ENCODE results near the gene DENND11. TPM values are rescaled to one million over a fixed set of nuclear protein-coding genes. Genes with fewer than 3 reads are reported as not detected.

DENND11 gene
- total RNA-seq, 1 donor from 2014 or later = 17.3 TPM

DNA sequence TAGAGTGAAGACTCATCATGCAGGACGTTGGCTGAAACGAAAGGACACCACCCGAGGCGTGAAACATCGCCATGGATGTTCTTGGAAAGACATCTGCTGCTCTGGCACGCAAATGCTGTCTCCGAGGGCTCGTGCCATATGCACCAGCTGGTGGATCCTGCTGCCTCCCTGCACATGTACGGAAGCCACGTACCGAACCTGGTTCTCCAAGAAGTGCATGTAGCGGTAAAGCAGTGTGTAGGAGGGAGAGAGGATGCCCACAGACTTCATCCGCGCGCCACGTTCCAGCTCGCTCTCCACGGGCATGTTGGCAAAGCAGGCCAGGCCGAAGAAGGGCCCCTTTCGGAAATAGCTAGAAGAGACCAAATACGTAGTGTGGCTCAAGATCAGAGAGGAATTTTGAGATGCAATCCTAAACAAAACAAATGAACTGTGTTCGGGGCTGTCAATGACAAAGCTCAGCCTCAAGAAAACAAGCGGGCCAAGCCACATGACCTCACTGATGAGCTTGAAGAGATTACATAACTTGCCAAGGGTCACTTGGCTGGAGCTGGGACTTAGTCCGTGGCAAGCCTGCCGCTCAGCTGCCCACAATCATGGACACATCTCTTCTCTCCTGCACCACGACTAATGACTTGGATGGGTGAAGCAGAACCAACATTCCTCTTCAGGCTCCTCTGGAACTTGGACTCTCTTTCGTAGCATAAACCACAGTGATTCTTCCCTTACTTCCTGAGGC is 16.5 kb downstream of the DENND11 start:
- DNase-seq (ENCODE audit: low spot score) = no peak

GRCh38 chr7:141679014-141679413 is 23.0 kb downstream of the DENND11 start:
- no peak for DNase-seq (ENCODE audit: low spot score)

DNA sequence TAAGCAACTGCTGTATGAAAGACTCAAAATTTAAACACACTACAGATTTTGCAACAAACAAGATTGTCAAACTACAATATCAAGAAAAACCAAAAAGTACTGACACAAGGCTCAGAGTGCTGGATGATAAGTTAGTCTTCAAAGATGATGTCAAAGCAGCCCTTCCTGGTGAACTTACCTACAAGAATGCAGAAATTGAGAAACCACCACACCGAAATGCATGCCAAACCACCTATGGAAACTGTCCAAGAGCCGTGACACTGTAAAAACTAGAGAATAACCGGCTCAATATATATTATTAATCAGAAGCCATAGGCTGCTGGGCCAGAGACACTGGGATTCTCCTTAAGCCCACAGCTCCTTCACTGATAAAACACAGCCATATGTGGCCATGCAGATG is 25.3 kb downstream of the DENND11 start:
- no peak for DNase-seq (ENCODE audit: low spot score)

DNA sequence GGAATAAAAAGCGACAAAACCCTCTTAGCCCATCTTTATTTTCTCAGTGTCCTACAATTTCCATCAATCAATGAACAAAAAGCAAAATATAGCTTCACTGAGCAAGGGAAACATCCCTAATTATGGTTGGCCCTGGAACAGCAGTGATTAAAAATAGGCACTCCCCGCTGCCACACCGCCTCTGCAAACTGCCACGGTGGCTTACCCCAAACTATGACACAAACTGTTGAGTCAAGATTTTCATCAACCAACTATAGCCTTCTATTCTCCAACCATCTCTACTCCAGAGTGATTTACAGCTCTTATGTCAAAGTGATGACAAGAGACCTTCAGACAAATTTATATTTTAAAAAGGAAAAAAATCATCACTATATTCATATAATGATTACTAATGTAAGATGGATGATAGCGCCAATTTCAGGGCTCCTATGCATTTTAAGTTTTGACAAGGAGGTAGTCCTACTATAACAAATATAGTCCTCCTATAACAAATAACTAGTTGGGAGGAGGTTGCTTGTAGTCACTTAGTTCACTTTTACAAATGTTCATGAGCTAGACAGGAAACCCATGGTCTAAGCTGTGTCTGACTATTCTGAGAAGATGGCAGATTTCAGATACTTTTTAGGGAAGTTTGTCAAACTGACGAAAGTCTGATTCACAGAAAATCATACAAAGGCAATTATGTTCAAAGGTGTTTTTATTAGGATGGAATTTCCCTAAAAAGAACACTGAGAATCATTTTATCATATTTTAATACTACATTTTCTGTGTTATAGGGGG is 26.3 kb downstream of the DENND11 start:
- no peak for DNase-seq (ENCODE audit: low spot score)

DNA sequence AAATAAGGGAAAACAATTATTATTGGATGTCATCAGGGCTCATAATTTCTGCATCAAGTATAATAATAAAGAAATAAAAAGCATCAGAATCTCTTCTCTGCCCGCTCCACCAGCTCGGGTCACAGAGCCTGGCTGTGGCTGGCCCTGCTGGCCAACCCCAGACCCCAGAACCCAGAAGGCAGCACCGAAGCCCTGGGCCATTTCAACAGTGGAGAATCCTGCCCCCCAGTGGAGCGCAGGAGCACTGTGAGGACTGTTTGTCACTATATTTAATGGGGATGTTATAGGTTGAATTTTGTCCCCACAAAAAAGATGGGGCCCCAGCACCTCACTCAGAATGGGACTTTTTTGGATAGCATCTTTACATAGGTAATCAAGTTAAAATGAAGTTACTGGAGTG is 27.3 kb downstream of the DENND11 start:
- DNase-seq (ENCODE audit: low spot score) = no peak

- DNase-seq (ENCODE audit: low spot score) = no peak
Measured at GRCh38 chr7:141674171-141674671, 27.7 kb downstream of the DENND11 start.

DNA sequence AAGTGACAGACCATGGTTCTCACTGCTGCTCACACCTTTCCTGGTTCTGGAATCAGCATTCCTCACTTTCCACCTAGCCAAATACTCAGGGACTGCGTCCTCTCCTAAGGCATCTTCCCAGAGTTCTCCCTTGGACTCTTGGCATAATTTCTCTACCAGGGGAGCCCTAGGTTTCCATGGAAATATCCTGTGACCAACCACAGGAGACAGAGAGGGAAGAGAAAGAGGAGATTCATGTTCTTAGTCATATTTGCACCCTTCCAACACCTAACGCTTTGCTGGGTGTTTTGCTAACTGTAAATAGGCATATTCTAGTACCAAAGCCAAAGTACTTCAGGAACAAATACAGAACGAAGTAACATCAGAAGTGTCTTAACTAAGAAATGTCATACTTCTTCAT is 28.6 kb downstream of the DENND11 start:
- no peak for DNase-seq (ENCODE audit: low spot score)

- no peak for DNase-seq (ENCODE audit: low spot score)
Measured at GRCh38 chr7:141671705-141672496, 30.1 kb downstream of the DENND11 start.

DNA sequence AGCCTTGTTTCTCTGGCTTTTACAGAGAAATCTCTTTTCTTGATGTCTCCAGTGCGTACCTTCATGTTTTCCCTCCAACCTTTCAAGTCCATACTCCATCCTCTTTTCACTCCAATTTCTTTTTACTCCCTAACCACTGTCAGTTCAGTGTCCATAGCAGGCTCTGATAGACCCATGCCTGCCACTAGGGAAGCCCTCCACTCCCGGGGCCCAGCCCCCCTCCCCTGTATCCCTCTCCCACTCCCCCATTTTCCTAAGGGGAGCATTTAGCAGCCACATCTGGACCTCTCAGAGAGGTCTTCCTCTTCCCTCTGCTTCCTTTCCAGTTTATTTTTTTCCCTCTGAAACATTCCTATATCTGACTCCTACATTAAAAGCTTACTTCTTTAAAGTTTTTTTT is 33.1 kb downstream of the DENND11 start:
- DNase-seq (ENCODE audit: low spot score) = no peak

DNA sequence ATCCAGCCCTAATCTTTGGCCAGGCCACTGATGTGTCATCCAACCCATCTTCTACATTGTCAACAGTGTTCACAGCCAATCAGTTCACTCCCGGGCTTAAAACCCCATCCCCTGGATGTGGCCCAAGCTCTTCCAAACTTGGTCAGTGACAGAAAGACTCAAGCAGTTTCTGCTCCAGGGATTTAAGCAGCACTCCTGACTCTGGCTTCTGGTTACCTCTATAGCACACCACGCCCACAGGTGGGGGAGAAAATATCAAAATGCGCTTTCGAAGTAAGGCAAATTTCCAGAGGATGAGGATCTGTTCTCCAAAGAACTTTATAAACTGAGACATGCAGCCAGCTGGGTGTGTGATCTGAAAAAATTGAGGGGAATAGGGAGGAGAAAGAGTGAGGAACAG is 35.9 kb downstream of the DENND11 start:
- DNase-seq (ENCODE audit: low spot score) = no peak

DNA sequence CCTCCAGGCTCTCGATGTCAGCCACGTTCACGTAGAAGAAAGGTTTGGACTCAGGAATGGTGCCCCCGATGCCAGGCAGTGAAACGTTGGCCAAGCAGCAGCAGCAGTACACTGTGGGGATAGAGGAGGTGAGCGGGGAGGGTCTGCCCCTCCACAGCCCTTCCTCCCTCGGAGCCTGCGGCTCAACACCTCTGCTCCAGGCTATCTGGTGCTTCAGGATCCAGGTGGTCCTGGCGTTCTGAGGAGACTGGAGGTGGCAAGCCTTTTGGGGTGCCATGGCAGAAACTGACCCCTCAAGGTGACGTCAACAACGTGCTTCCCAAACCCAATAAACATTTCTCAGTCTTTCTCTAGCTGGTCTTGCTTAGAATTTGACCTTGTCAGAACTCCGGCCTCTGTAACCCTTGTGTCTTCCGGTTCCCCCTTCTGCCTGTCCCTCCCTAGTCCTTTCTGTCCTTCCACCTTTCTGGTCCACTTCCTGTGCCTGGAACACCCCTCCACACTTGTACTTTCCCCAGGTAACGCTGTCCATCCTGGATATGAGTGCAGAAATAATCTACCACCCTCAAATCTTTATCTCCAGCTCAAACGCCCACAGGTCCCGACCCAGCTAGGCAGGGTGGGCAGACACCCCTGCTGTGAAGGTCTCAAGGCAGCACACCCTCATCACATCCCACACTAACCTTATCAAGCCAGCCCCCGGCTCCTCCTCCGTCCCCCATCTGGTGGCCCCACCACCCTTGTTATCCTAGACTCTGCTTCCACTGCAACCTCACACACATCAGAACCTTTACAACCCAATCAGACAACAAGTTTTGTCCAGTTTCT is 36.5 kb downstream of the DENND11 start:
- DNase-seq (ENCODE audit: low spot score) = no peak

DNA sequence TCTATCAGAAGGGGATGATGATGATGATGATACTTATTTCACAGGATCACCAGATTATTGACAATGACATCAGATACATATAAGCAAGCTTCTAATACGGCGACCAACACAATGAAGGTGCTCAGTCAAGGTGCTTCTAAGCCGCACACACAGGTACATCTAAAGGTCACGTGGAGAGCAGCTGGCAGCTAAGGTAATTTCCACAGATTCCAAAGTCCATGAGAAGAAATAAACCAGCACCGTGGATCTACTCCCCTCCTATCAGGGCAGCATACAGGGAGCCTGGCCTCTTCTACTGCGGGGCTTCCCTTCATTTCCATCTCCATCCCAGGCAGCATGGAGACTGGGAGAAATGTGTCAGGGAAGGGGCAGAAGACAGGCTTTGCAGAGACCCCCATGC is 37.5 kb downstream of the DENND11 start:
- no peak for DNase-seq (ENCODE audit: low spot score)

DNA sequence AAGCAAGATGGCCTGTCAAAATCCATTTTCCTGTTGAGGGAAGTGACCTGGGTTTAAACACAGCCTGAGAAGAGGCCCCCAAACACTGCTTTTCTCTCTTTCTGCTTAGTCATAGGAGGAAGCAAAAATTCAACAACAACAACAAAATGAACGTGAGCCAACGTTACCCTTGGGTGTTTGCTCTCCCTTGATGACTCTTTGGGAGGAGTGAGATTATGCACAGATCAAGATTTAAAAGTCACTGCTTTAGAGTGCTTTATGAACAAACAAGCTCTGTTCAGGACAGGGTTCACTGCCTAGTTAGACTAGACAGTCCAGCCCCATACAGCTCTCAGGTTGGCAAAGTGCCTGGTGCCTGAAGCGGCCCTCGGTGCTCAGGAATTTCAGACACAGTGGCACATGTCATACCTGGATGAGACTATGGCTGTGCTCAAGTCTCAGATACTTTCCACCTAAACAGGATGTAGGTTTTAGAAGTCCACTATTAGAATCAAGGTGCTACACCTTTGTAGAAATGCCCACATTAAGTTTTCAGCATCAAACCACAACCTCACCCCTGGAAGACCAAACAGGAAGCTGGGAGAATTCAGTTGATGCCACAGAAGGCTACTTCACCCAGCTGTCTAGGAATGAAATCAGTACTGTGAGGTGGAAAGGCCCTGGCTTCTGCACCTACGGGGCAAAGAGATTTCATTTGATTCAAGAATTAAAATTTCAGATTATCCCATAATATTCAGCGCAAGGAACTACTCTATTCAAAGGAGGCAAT is 38.7 kb downstream of the DENND11 start:
- DNase-seq (ENCODE audit: low spot score) = no peak

DNA sequence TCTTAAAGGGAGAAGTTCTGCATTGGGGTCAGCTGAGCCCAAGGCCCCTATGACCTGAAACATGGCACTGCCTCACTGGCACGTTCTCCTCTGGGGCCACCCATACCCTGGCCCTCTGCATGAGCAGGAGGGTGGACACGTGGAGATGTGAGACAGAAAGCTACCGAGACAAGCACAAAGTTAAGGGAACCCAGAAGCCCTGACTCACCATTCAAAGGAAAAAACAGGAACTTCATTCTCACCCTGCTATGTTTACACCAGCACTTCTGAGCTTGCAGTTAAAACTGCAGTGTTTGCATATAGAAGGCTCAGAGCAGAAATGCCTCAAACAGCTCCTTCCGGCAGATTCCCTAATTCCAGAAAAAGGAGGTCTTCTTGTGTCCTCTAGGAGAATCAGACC is 41.7 kb downstream of the DENND11 start:
- peak; percentile 42 for DNase-seq (ENCODE audit: low spot score)

DNA sequence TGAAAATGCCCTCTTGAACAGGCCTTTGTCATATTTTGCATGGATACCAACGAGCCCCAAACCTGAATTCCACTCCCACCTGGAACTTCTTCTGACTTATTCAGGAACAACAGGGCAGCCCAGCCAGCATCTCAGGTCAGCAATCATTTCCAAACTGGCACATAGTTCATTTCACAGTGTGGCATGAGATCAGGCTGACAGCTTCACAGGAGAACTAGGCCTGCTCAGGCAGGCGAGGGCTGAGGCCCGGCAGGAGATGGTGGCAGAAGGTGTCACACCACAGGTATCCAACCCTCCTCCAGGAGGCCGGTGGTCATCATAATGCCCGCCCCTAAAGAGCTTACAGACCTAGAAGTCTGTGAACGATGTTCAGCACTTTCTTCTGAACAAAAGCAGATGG is 42.5 kb downstream of the DENND11 start:
- no peak for DNase-seq (ENCODE audit: low spot score)

DNA sequence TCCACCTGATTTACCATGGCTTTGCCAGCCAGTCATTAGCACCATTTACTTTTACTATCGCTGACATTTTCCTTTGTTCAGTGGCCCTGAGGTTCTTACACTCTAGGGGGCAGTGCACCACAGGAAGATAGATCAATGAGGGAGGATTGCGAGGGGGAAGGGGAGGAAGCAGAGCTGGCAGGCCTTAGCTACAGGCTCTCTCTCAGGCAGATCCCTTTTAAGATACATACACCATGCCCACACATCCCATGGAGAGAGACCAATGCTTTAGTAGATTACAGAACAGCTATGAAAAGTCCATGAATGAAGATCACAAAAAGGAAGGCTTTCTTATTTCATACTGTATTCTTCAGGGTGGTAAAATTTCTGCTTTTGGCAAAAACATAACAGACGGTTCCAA is 47.4 kb downstream of the DENND11 start:
- peak; percentile 62 for DNase-seq (ENCODE audit: low spot score)

DNA sequence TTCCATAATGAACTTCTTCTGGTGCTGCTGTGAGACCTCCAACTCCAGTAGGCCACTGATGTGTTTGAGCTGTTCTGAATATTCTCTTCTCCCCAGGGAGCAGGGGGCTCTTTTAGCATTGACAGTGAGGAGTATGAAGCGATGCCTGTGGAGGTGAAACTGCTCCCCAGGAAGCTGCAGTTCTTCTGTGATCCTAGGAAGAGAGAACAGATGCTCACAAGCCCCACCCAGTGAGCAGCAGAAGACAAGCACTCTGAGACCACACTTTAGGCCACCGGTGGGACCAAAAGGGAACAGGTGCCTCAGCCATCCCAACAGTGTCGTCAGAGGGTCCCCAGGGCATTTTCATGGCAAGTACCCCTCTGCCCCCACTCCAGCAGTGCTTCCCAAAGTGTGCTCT is 49.3 kb downstream of the DENND11 start:
- no peak for DNase-seq (ENCODE audit: low spot score)

Measured in umbilical cord (tissue), 2 donors.